HFF-Myc (cell line): ENCODE measurements around the gene HTR3D.
"Not testable (repeated sequence)": the region's sequence is repeated elsewhere in the genome, so short reads cannot be mapped to it uniquely, and the experiment has no call there.

ENCODE experiments used
- DNase-seq: peaks from one replicate; pipeline ENCODE4 v3.0.0-alpha.2; 2011; ENCODE audit warnings: low read depth; ENCODE audit errors: extremely low read depth
- H3K4me3 ChIP-seq: replicated peaks from 2 replicates; pipeline ENCODE4 v1.5.1; 2011; ENCODE audit warnings: low read depth, mild to moderate bottlenecking, control low read depth, low read length
- CTCF ChIP-seq: IDR thresholded peaks from 2 replicates; pipeline ENCODE4 v1.5.1; 2012; ENCODE audit warnings: mild to moderate bottlenecking, low read depth, low read length, control low read depth; ENCODE audit errors: missing control alignments

The HTR3D gene

GRCh38 chr3:183991403-183991802, 40.1 kb upstream of the HTR3D start:
- TF ChIP-seq CTCF: no peak
- DNase-seq: no peak
- H3K4me3 ChIP-seq: no peak overlapping the region

- no peak overlapping the region for H3K4me3 ChIP-seq
- DNase-seq: no peak
- no peak for TF ChIP-seq CTCF
Measured at GRCh38 chr3:184001761-184002160, 29.8 kb upstream of the HTR3D start.

- no peak for TF ChIP-seq CTCF
- no peak overlapping the region for H3K4me3 ChIP-seq
- no peak for DNase-seq
Measured at GRCh38 chr3:184002469-184002868, 29.1 kb upstream of the HTR3D start.

GRCh38 chr3:184003187-184003967, 28.2 kb upstream of the HTR3D start:
- DNase-seq: no peak
- H3K4me3 ChIP-seq: no peak overlapping the region
- TF ChIP-seq CTCF: no peak

GRCh38 chr3:184004476-184004875, 27.1 kb upstream of the HTR3D start:
- no peak for TF ChIP-seq CTCF
- no peak overlapping the region for H3K4me3 ChIP-seq
- DNase-seq: no peak

GRCh38 chr3:184005941-184006507, 25.5 kb upstream of the HTR3D start:
- no peak for DNase-seq
- TF ChIP-seq CTCF: no peak
- H3K4me3 ChIP-seq: no peak overlapping the region

GRCh38 chr3:184007143-184007813, 24.3 kb upstream of the HTR3D start:
- DNase-seq, H3K4me3 ChIP-seq: not testable (repeated sequence)
